ENCODE measurements around the gene OR4D6. TPM values are rescaled to one million over a fixed set of nuclear protein-coding genes. Genes with fewer than 3 reads are reported as not detected.

OR4D6 gene
- total and polyA plus RNA-seq, 9 donors, result not detected

- TF ChIP-seq CTCF (IDR thresholded peaks at IDR 0.05) (no peak), POLR2A (IDR thresholded peaks at IDR 0.05) (no peak), EP300 (IDR thresholded peaks at IDR 0.05) (no peak)
- no peak overlapping the region for H3K4me3 ChIP-seq
- no peaks in the 10 kb centered on the region for H3K27me3 ChIP-seq
- no peaks in the 10 kb centered on the region for H3K4me1 ChIP-seq (ENCODE audit: insufficient read depth)
- no peak for DNase-seq
- no peaks in the 10 kb centered on the region for H3K36me3 ChIP-seq
- intact Hi-C loops (cut with DNase I), result no loop called here
- H3K9me3 ChIP-seq, result no peaks in the 10 kb centered on the region
- no peak overlapping the region for H3K27ac ChIP-seq
- 66 to 74% (median 70%) methylated on average over 5 of the region's 5 CpGs for WGBS, 3 donors
Measured at GRCh38 chr11:59417023-59417422, 39.7 kb upstream of the OR4D6 start.

GRCh38 chr11:59418156-59418555 is 38.6 kb upstream of the OR4D6 start:
- Histone ChIP-seq H3K36me3 (no peaks in the 10 kb centered on the region), H3K9me3 (no peaks in the 10 kb centered on the region), H3K4me1 (ENCODE audit: insufficient read depth) (no peaks in the 10 kb centered on the region), H3K4me3 (no peak overlapping the region), H3K27me3 (no peaks in the 10 kb centered on the region), H3K27ac (no peak overlapping the region)
- intact Hi-C loops (cut with DNase I), result no loop called here
- TF ChIP-seq EP300 (IDR thresholded peaks at IDR 0.05) (no peak), POLR2A (IDR thresholded peaks at IDR 0.05) (no peak), CTCF (IDR thresholded peaks at IDR 0.05) (no peak)
- DNase-seq, result no peak
- WGBS, 3 donors, result 62 to 80% (median 65%) methylated on average over 2 of the region's 2 CpGs

- H3K4me1 ChIP-seq (ENCODE audit: insufficient read depth), result no peaks in the 10 kb centered on the region
- no peak for DNase-seq
- TF ChIP-seq POLR2A (IDR thresholded peaks at IDR 0.05) (no peak), CTCF (IDR thresholded peaks at IDR 0.05) (no peak), EP300 (IDR thresholded peaks at IDR 0.05) (no peak)
- no peaks in the 10 kb centered on the region for H3K9me3 ChIP-seq
- H3K4me3 ChIP-seq, result no peak overlapping the region
- 66 to 92% (median 70%) methylated on average over 2 of the region's 2 CpGs for WGBS, 3 donors
- H3K27ac ChIP-seq, result no peak overlapping the region
- no peaks in the 10 kb centered on the region for H3K36me3 ChIP-seq
- intact Hi-C loops (cut with DNase I), result no loop called here
- H3K27me3 ChIP-seq, result no peaks in the 10 kb centered on the region
Measured at GRCh38 chr11:59423835-59424234, 32.9 kb upstream of the OR4D6 start.

- DNase-seq, result no peak
Measured at GRCh38 chr11:59425131-59425530, 31.6 kb upstream of the OR4D6 start.

More at GRCh38 chr11:59425131-59425530, 31.6 kb upstream of the OR4D6 start:
- Histone ChIP-seq H3K4me1 (ENCODE audit: insufficient read depth) (no peaks in the 10 kb centered on the region), H3K36me3 (no peaks in the 10 kb centered on the region), H3K27me3 (no peaks in the 10 kb centered on the region), H3K27ac (no peak overlapping the region), H3K9me3 (no peaks in the 10 kb centered on the region), H3K4me3 (no peak overlapping the region)
- intact Hi-C loops (cut with DNase I), result no loop called here
- TF ChIP-seq EP300 (IDR thresholded peaks at IDR 0.05), result no peak
- no peak for TF ChIP-seq CTCF (IDR thresholded peaks at IDR 0.05)
- no peak for TF ChIP-seq POLR2A (IDR thresholded peaks at IDR 0.05)
- 36 to 54% (median 45%) methylated on average over 4 of the region's 4 CpGs for WGBS, 3 donors
